BE2C (cell line): ENCODE data around the gene UROC1.

Source experiments
- DNase-seq: peaks from one replicate; pipeline ENCODE4 v3.0.0-alpha.2; 2020
- H3K27me3 ChIP-seq: fragments of 250-450 bp; sonication (Bioruptor Pico); 2 replicates; pipeline ENCODE4 v1.5.1; 2020; ENCODE audit warnings: mild to moderate bottlenecking
- H3K36me3 ChIP-seq: fragments of 250-450 bp; sonication (Bioruptor Pico); 2 replicates; pipeline ENCODE4 v1.5.1; 2020; ENCODE audit warnings: mild to moderate bottlenecking
- H3K4me1 ChIP-seq: fragments of 250-450 bp; sonication (Bioruptor Pico); 2 replicates; pipeline ENCODE4 v1.5.1; 2020
- H3K4me3 ChIP-seq: 2 replicates; pipeline ENCODE4 v1.5.1; 2011; ENCODE audit warnings: low read depth, low read length
- H3K9me3 ChIP-seq: fragments of 250-450 bp; sonication (Bioruptor Pico); 2 replicates; pipeline ENCODE4 v1.5.1; 2020
- TF ChIP-seq, protein P1 (sequence below): IDR thresholded peaks from 2 replicates; pipeline ENCODE4 v1.5.1; 2012; ENCODE audit warnings: mild to moderate bottlenecking, low read depth, low read length

The UROC1 gene

DNA sequence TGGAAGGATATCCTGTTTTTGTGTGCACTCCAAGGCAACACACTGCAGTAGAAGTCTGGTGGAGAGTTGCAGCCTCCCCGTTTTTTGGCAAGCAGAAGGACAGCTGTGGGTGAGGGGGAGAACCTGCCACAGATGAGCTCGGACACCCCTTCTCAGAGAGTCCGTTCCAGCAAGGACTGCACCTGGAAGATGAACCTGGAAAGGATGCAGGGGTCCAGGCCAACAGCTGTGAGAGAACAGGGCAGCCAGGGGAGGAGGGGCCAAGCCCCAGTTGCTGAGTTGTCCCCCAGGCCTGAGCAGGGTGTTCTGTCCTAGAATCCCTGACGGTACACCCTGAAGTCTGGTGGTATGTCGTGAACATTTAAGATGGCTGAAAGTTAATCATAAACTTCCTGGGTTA is 72.1 kb downstream of the UROC1 start:
- Histone ChIP-seq H3K4me1 (no peaks in the 10 kb centered on the region), H3K4me3 (no peak overlapping the region), H3K27me3 (no peaks in the 10 kb centered on the region), H3K9me3 (no peaks in the 10 kb centered on the region), H3K36me3 (no peaks in the 10 kb centered on the region)
- TF ChIP-seq, protein P1, sequence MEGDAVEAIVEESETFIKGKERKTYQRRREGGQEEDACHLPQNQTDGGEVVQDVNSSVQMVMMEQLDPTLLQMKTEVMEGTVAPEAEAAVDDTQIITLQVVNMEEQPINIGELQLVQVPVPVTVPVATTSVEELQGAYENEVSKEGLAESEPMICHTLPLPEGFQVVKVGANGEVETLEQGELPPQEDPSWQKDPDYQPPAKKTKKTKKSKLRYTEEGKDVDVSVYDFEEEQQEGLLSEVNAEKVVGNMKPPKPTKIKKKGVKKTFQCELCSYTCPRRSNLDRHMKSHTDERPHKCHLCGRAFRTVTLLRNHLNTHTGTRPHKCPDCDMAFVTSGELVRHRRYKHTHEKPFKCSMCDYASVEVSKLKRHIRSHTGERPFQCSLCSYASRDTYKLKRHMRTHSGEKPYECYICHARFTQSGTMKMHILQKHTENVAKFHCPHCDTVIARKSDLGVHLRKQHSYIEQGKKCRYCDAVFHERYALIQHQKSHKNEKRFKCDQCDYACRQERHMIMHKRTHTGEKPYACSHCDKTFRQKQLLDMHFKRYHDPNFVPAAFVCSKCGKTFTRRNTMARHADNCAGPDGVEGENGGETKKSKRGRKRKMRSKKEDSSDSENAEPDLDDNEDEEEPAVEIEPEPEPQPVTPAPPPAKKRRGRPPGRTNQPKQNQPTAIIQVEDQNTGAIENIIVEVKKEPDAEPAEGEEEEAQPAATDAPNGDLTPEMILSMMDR: no peak
- DNase-seq: no peak

DNA sequence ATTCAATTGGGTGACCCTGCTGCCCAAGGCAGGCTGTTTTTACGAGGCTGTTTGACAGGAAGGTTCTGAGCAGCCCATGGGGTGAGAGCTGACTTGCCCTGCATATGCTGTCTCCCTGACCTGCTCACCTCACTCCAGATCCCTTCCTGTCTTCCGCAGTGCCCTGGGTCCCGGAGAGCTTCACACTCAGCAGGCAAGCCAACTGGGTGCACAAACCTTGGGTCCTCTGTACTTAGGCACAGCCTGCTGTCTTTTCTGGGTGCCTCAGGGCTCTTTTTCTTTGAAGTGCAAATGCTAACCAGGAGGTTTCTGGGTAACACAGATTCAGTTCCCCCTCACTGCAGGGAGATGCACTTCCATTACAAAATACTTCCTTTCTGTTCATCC is 74.7 kb downstream of the UROC1 start:
- no peak for DNase-seq
- TF ChIP-seq, protein P1: no peak
- H3K4me1 ChIP-seq: no peaks in the 10 kb centered on the region
- H3K4me3 ChIP-seq: no peak overlapping the region
- no peaks in the 10 kb centered on the region for H3K27me3 ChIP-seq
- H3K9me3 ChIP-seq: no peaks in the 10 kb centered on the region
- H3K36me3 ChIP-seq: no peaks in the 10 kb centered on the region

DNA sequence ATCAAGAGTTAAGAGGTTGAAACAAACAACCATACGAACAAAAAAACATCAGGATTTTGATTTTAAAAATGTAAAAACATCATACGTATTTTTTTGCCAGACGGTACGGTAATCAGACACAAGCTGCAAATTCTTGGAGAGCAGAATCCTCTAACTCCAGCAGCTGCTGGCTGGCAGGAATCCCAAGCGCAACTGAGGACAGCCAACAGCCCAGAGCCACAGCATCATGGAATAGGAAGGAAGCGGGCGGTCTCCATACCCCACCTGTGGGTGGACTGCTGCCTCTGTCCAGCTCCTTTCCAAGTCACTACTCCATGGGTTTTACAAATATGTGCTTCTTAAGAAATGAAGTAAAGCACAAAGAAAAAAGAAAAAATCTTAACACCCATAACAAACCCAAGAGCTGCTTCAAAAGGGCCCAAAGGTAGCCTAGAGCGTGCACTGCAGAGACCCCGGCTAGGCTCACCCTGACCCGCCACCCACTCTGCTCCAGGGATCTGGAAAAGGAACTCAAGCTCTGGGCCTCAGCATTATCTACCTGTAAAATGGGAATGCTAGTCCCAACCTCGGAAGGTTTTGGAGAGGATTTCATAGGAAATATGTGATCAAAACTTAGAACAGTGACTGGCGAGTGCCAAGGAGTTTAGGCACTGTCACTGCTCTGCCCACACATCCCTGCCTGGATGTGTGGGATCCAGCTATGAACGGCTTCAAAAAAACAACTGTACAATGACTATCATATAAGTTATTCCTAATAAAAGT is 75.3 kb downstream of the UROC1 start:
- H3K27me3 ChIP-seq: no peaks in the 10 kb centered on the region
- TF ChIP-seq, protein P1: no peak
- H3K36me3 ChIP-seq: no peaks in the 10 kb centered on the region

DNA sequence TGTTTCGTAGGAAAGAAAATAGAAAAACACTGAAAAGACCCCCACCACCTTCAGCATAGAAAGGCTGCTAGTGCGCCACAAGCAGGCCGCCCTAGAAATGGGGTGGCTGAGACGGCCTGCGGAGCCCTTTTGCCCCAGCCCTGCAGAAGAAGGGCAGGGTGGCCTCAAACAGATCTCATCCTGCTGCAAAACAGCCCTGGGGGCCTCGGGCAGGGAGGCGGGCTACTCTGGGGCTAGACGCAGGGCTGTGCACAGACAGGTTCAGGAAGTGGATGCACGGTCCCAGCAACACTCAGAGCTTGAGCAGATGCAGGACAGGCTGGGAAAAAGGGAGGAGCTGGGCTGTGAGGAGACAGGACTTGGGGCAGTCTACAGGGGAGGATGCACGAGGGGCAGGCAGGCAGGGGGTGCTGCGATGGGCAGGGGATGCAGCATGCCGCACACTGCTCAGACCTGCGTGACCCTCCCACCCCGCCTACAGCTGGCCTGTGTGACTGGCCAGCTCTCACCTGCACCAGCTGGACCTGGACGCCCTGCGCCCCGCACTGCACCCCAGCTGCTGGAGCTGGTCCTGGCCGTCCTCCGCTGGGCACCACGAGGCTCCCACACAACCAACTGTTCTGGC is 76.2 kb downstream of the UROC1 start:
- TF ChIP-seq, protein P1: no peak

More for the DNA sequence above, 75.3 kb downstream of the UROC1 start:
- H3K4me3 ChIP-seq: no peak overlapping the region
- no peaks in the 10 kb centered on the region for H3K9me3 ChIP-seq
- DNase-seq: no peak
- H3K4me1 ChIP-seq: no peaks in the 10 kb centered on the region

DNA sequence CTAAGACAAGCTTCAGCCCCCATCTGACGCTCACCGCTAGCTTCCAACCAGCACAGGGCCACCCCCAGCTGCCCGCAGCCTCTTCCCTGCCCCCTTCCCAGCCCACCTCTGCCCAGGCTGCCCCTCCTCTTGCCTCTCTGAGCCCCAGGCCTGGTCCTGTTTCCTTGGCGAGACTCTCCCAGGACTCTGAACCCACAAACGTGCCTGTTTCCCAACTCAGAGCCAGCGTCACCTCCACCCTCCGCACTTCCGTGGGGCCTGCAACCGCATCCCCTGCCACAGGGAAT is 76.9 kb downstream of the UROC1 start:
- no peaks in the 10 kb centered on the region for H3K36me3 ChIP-seq
- H3K27me3 ChIP-seq: no peaks in the 10 kb centered on the region
- TF ChIP-seq, protein P1: no peak
- no peak overlapping the region for H3K4me3 ChIP-seq
- no peaks in the 10 kb centered on the region for H3K9me3 ChIP-seq
- no peaks in the 10 kb centered on the region for H3K4me1 ChIP-seq
- DNase-seq: no peak

More for the DNA sequence above, 76.2 kb downstream of the UROC1 start:
- Histone ChIP-seq H3K4me1 (no peaks in the 10 kb centered on the region), H3K36me3 (no peaks in the 10 kb centered on the region), H3K9me3 (no peaks in the 10 kb centered on the region), H3K27me3 (no peaks in the 10 kb centered on the region), H3K4me3 (no peak overlapping the region)
- DNase-seq: no peak

DNA sequence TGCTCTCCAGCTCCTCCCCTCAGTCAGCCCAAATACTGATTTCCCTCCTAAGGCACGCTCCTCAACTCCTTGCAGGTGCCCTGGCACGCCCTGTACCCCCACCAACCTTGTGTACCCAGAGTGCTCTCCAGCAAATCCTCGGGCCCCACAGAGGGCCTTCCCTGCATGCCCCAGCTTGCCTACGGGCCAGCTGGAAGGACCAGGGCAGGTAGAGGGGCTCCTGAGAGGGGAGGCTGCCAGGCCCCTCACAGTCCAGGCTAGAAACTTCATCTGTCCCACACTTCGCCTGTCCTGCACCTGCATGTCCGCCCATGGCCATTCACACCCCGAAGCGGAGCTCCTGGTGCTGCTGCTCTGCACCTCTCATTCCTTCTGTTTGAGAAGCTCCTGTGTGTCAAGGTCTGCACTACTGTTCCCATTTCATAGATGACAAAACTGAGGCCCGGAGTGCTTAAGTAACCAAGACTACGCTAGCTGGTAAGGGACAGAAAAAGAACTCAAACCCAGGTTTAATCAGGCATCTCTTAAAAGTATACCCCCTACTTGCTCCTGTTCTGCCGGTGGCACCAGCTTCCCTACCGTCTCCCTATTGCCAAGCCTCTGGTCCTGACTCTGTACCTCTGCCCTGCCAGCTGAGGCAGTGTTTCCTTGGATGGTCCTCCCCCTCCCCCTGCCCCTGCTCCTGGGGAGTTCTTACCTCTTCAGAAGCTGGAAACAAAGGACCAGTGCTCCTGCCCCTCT is 77.4 kb downstream of the UROC1 start:
- TF ChIP-seq, protein P1: no peak
- no peaks in the 10 kb centered on the region for H3K4me1 ChIP-seq
- no peaks in the 10 kb centered on the region for H3K9me3 ChIP-seq
- peak; percentile 1 for DNase-seq
- no peak overlapping the region for H3K4me3 ChIP-seq
- no peaks in the 10 kb centered on the region for H3K36me3 ChIP-seq
- no peaks in the 10 kb centered on the region for H3K27me3 ChIP-seq
